GM18519 (cell line): ENCODE measurements around the gene GPR139.

Experiments used
- ATAC-seq: cut with Tn5 transposase; IDR thresholded peaks from one replicate; pipeline ENCODE4 v1.9.1; 2021; ENCODE audit warnings: mild to moderate bottlenecking, moderate library complexity; ENCODE audit not compliant: unreplicated experiment, low FRiP score

GPR139 gene

DNA sequence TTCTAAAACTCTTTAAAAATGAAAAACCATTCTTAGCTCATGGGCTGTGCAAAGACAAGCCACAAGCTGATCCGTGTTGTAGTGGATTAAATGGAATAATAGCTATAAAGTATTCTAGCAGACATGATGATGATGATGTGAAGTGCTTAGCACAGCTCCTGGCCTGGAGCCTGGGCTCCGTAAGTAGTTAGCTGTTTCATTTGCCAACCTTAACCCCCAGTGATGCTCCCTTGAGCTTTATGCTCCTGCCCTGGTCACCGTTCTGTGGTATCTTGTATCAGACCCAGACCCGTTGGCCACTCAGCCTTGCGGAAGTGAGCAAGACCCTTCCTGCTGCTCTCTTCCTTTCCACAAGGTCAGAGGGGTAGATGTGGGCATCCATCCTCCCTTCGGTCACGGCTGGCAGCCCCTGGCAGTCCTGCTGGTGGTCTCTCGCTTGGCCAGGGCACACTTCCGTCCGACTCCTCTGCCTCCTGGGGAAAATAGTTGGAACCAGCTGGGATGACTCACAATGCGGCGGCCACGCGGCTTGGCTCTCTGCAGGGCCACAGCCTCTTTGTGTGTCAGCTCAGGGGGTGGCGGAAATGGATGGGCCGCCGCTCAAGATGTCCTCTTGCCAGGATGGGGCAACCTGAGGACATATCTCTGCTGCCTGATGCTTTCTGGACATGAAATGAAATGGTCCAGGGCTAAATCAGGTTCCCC is 79.1 kb downstream of the GPR139 start:
- ATAC-seq, result no peak

DNA sequence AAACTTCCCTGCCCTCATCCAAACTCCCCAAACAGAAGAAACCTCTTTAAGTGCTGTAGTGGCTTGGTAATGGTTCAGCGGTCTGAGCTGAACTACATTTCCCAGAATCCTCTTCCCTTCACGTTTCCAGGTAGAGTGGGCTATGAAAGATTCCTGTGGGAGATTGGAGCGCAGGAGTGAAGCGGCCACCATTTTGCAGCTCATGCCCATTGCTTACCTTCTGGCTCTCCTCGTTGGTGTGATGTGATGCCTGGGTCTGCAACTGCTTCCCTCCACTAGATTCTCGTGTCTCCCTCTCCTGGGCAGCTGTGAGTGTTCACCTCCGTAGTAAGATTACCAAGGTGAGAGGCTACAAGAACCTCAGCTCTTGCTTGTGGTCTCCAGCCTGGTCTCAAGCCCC is 82.1 kb downstream of the GPR139 start:
- no peak for ATAC-seq

DNA sequence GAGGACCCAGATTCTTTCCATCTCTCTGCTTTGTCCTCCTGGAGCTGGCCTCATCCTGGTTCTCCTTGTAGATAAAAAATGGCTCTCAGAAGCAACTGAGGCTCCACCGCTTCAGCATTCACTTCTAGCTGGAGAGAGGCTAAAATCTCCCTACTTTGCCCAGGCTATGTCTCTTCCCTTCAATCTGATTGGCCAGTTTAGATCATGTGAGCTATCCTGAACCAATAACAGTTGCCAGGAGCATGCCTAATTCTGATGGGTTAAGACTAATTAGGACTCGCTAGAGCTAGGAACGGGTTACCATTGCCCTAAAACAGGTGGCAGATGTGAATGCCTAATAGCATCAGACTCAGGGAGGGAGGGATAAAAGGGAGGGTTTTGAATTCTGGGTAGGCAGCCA is 89.6 kb downstream of the GPR139 start:
- no peak for ATAC-seq
